Endothelial cell of umbilical vein (primary cell): Measurements from ENCODE around the gene PRR16. TPM values are rescaled to one million over a fixed set of nuclear protein-coding genes. Genes with fewer than 3 reads are reported as not detected.

Experiments
- BruUV-seq: library from RNA; stranded (reverse); fragments of 400-500 nt; replicated peaks from 2 replicates; lab custom pipeline; 2021; lab: Mats Ljungman, UMichigan
- CTCF ChIA-PET: fragments of 300-600, 350-600 bp; sonication (Branson Sonifier 250); formaldehyde crosslinking; loops from one replicate; lab custom pipeline; 2021; ENCODE audit warnings: antibody characterized with exemption, inconsistent platforms; lab: Charles Lee
- POLR2A ChIA-PET: fragments of 300-600, 350-600 bp; sonication (Branson Sonifier 250); formaldehyde crosslinking; loops from one replicate; lab custom pipeline; 2021; ENCODE audit warnings: antibody characterized with exemption, inconsistent platforms; lab: Charles Lee
- DNase-seq: peaks from one replicate; pipeline ENCODE4 v3.0.0-alpha.2; 2011; ENCODE audit warnings: low read depth, low spot score
- FAIRE-seq: peaks from 2 replicates; lab custom pipeline; 2011; peaks lifted over from hg19 to GRCh38; lab: Jason Lieb, UNC
- H2AFZ ChIP-seq: 2 replicates; pipeline ENCODE4 v1.6.0; 2012; ENCODE audit warnings: low read depth, low read length, control low read depth, inconsistent platforms
- H3K27ac ChIP-seq: 2 replicates; pipeline ENCODE4 v1.5.1; 2011; ENCODE audit warnings: low read depth, mild to moderate bottlenecking, control low read depth, low read length, moderate library complexity; ENCODE audit not compliant: insufficient read depth
- H3K27me3 ChIP-seq, 2 experiments: 2 replicates each; pipeline versions ENCODE4 v1.6.0 to v1.6.1; 2011; ENCODE audit warnings: low read length in 2 of 2, mixed read lengths in 1 of 2; ENCODE audit not compliant: control insufficient read depth in 2 of 2, insufficient read depth in 2 of 2
- H3K36me3 ChIP-seq, 2 experiments: 2 replicates in 1 of 2; 3 replicates in 1 of 2; pipeline ENCODE4 v1.5.1; 2011; ENCODE audit warnings: low read length in 2 of 2, mild to moderate bottlenecking in 1 of 2, moderate library complexity in 1 of 2; ENCODE audit not compliant: control insufficient read depth in 2 of 2, insufficient read depth in 2 of 2; ENCODE audit errors: extremely low read depth in 1 of 2
- H3K4me1 ChIP-seq: 3 replicates; pipeline ENCODE4 v1.5.1; 2011; ENCODE audit warnings: mild to moderate bottlenecking, low read length; ENCODE audit not compliant: control insufficient read depth, insufficient read depth; ENCODE audit errors: extremely low read depth
- H3K4me2 ChIP-seq: 2 replicates; pipeline ENCODE4 v1.6.1; 2011; ENCODE audit warnings: low read length, control low read depth, mixed read lengths; ENCODE audit not compliant: insufficient read depth
- H3K4me3 ChIP-seq, 3 experiments: fragments of 200-600 bp in 1 of 3; sonication (generic), shearing (Covaris generic) in 1 of 3; replicated peaks in 1 of 3; 2 replicates each; pipeline ENCODE4 v1.5.1; 2011 to 2016; ENCODE audit warnings: control low read depth in 3 of 3, low read length in 3 of 3, mild to moderate bottlenecking in 2 of 3, inconsistent platforms in 1 of 3, low read depth in 1 of 3, moderate library complexity in 1 of 3; ENCODE audit not compliant: insufficient read depth in 1 of 3
- H3K79me2 ChIP-seq: 2 replicates; pipeline ENCODE4 v1.6.0; 2012; ENCODE audit warnings: low read length, inconsistent platforms; ENCODE audit not compliant: control insufficient read depth, insufficient read depth
- H3K9ac ChIP-seq: replicated peaks from 2 replicates; pipeline ENCODE3; 2011; ENCODE audit warnings: low read length, control low read depth; ENCODE audit not compliant: insufficient read depth; ENCODE audit errors: extremely low read depth
- H3K9me1 ChIP-seq: replicated peaks from 3 replicates; pipeline ENCODE4 v1.6.0; 2011; ENCODE audit warnings: mild to moderate bottlenecking, low read length; ENCODE audit not compliant: control insufficient read depth, insufficient read depth; ENCODE audit errors: extremely low read depth
- H3K9me3 ChIP-seq: replicated peaks from 2 replicates; pipeline ENCODE4 v1.5.1; 2012; ENCODE audit warnings: low read length, inconsistent platforms; ENCODE audit not compliant: control insufficient read depth, insufficient read depth
- H4K20me1 ChIP-seq: replicated peaks from 2 replicates; pipeline ENCODE3; 2011; ENCODE audit warnings: mild to moderate bottlenecking, low read length; ENCODE audit not compliant: control insufficient read depth, insufficient read depth; ENCODE audit errors: extremely low read depth
- CTCF ChIP-seq, 2 donors: IDR thresholded peaks; 1 replicate in 1 of 2; 2 replicates in 1 of 2; pipeline ENCODE4 v1.5.1; 2011; ENCODE audit warnings: low read length in 2 of 2, mild to moderate bottlenecking in 2 of 2, moderate library complexity in 2 of 2, control low read depth in 1 of 2, inconsistent platforms in 1 of 2, low read depth in 1 of 2; ENCODE audit not compliant: insufficient read depth in 1 of 2; ENCODE audit errors: extremely low read depth in 1 of 2
- EZH2 ChIP-seq: IDR thresholded peaks from 2 replicates; pipeline ENCODE4 v1.6.1; 2012; ENCODE audit warnings: borderline replicate concordance, low read depth, mild to moderate bottlenecking, moderate library complexity, low read length, inconsistent platforms; ENCODE audit not compliant: severe bottlenecking
- GATA2 ChIP-seq: IDR thresholded peaks from 2 replicates; pipeline ENCODE4 v1.7.0; 2011; ENCODE audit warnings: low read depth, mild to moderate bottlenecking, moderate library complexity, mixed read lengths, low read length; ENCODE audit not compliant: insufficient read length, insufficient read depth
- JUN ChIP-seq: IDR thresholded peaks from 2 replicates; pipeline ENCODE4 v1.6.1; 2011; ENCODE audit warnings: borderline replicate concordance, low read depth; ENCODE audit not compliant: insufficient read length, insufficient read depth
- MAX ChIP-seq: IDR thresholded peaks from 2 replicates; pipeline ENCODE4 v1.6.1; 2011; ENCODE audit not compliant: insufficient read depth, insufficient read length
- MYC ChIP-seq: IDR thresholded peaks from one replicate; pipeline ENCODE4 v1.6.1; 2011; ENCODE audit warnings: mild to moderate bottlenecking, low read depth, low read length
- POLR2A ChIP-seq: IDR thresholded peaks from 2 replicates; pipeline ENCODE4 v1.6.1; 2012; ENCODE audit warnings: low read depth, mild to moderate bottlenecking, control low read depth, low read length
- POLR2AphosphoS5 ChIP-seq: IDR thresholded peaks from 2 replicates; pipeline ENCODE4 v1.6.1; 2012; ENCODE audit warnings: low read depth, mild to moderate bottlenecking, control low read depth, low read length, moderate library complexity; ENCODE audit not compliant: insufficient read depth
- dilution Hi-C: fragments of 300-500 bp; cut with MboI; formaldehyde crosslinking; loops from one replicate; pipeline ENCODE4 v1.15.0; 2019; ENCODE audit warnings: low sequenced_read_pairs; ENCODE audit not compliant: extremely low pct_ligation_motif_present
- intact Hi-C: fragments of 100-400 bp; cut with micrococcal nuclease; formaldehyde crosslinking; loops from one replicate; pipeline ENCODE4 v1.10.0; 2022
- polyA plus RNA-seq, 4 experiments: library from polyadenylated mRNA; depleted of rRNA in 3 of 4; stranded (reverse) in 3 of 4; unstranded in 1 of 4; fragments of >200 nt; gene quantifications; 2 replicates each; pipeline versions ENCODE4 v1.2.1 to v1.2.3, GENCODE V29; 2011 to 2012; ENCODE audit warnings: missing spikeins in 1 of 4
- total RNA-seq: library from RNA; stranded (reverse); gene quantifications from 2 replicates; pipeline ENCODE4 v1.2.3, GENCODE V29; 2021

PRR16 gene
- total and polyA plus RNA-seq, 2 donors (not counting 3 experiments of a cell fraction or from before 2014, with no cell fraction given): 0.91 to 1.2 TPM

- ChIA-PET POLR2A (no interaction called here), CTCF (no interaction called here)
- H3K4me3 ChIP-seq: no peak overlapping the region
- no peaks in the 10 kb centered on the region for H3K27me3 ChIP-seq
- no peak overlapping the region for H3K4me2 ChIP-seq
- FAIRE-seq: no peak
- no peak overlapping the region for H3K9ac ChIP-seq
- no peaks in the 10 kb centered on the region for H3K9me1 ChIP-seq
- no peak overlapping the region for H3K27ac ChIP-seq
- intact Hi-C loops: no loop called here
- no peaks in the 10 kb centered on the region for H3K36me3 ChIP-seq
- no peak overlapping the region for H2AFZ ChIP-seq
- no peaks in the 10 kb centered on the region for H3K79me2 ChIP-seq
- TF ChIP-seq CTCF (IDR thresholded peaks at IDR 0.05; ENCODE audit: extremely low read depth in 1 of 2, insufficient read depth in 1 of 2, low read depth in 1 of 2, low read length in 2 of 2): no peak
- TF ChIP-seq JUN: no peak
- TF ChIP-seq POLR2A: no peak
- TF ChIP-seq MAX: no peak
- no peak for TF ChIP-seq MYC
- TF ChIP-seq EZH2: no peak
- no peak for TF ChIP-seq POLR2AphosphoS5
- TF ChIP-seq GATA2: no peak
- dilution Hi-C loops: no loop called here
- DNase-seq: no peak
- H4K20me1 ChIP-seq: peaks cover 2% of the 10 kb centered on the region
- H3K4me1 ChIP-seq: no peaks in the 10 kb centered on the region
- no TSS peak for BruUV-seq
- H3K9me3 ChIP-seq: no peaks in the 10 kb centered on the region
Observed at GRCh38 chr5:120517607-120518252, 53.6 kb downstream of the PRR16 start.
